ENCODE data around the gene VPS9D1. TPM values are rescaled to one million over a fixed set of nuclear protein-coding genes. Genes with fewer than 3 reads are reported as not detected.

VPS9D1 gene
- polyA plus RNA-seq, 3 donors = 1.2 to 29.7 (median 1.6) TPM

DNA sequence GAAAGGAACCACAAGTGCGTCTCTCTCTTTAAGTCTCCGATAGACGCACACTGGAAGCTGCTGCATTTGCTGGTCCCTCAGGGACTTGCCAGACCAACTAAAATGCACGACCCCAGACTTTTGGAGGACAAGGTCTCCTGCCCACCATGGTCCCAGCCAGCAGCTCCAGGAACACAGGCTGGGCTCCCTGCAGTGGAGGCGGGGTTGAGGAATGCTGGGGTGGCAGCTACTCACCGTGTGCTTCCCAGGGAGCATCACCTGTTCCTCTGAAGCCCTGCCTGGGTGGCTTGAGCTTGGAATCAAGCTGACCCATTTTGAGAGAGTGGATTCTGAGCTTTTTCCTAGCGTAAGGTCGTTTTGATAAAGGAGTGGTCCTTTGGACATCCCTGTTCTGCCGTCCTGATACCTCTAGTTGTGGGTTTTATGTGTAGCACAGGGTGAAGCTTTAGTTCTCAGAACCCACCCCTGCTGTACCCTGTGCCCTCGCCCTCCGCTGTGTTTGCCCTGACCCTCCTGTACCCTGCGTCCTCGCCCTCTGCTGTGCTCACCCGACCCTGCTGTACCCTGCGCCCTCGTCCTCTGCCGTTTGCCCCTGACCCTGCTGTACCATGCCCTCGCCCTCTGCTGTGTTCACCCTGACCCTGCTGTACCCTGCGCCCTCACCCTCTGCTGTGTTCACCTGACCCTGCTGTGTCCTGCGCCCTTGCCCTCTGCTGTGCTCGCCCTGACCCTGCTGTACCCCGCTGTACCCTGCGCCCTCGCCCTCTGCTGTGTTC, 11.6 kb upstream of the VPS9D1 start:
- Mint-ChIP-seq H3K4me3 (no peak overlapping the region), H3K27ac (peak overlapping the region in 5 of 7 donors; percentile 35 to 73 (median 70)), H3K27me3 (ENCODE audit: low read depth in 3 of 3) (peaks cover 0 to 4% (median 1%) of the 10 kb centered on the region in 3 donors), H3K36me3 (peaks cover 78 to 99% of the 10 kb centered on the region in 2 donors), H3K9me3 (peaks cover 0 to 2% (median 0%) of the 10 kb centered on the region in 7 donors), H3K4me1 (peaks cover 4% of the 10 kb centered on the region)
- DNase-seq = no peak
- H3K4me3 ChIP-seq (replicated peaks in 1 of 3; ENCODE audit: low read depth in 2 of 3, low read length in 3 of 3) = no peak overlapping the region
- WGBS (ENCODE audit: insufficient coverage) = 94% methylated on average over 19 of the region's 24 CpGs
- H3K36me3 ChIP-seq (replicated peaks in 1 of 2; ENCODE audit: control insufficient read depth in 1 of 2, insufficient read depth in 2 of 2, low read length in 2 of 2) = peaks cover 92 to 97% of the 10 kb centered on the region in 2 donors
- H3K4me2 ChIP-seq (replicated peaks; ENCODE audit: extremely low read depth, low read length, poor library complexity, severe bottlenecking) = no peak overlapping the region
- peaks cover 53% of the 10 kb centered on the region for H3K79me2 ChIP-seq (ENCODE audit: insufficient read depth, low read length)
- intact Hi-C loops (cut with micrococcal nuclease) = no loop called here
- no peaks in the 10 kb centered on the region for H3K9me3 ChIP-seq (replicated peaks in 1 of 2; ENCODE audit: control insufficient read depth in 1 of 2, insufficient read depth in 1 of 2, low read length in 2 of 2)
- H3K4me1 ChIP-seq (ENCODE audit: control insufficient read depth in 1 of 2, insufficient read depth in 2 of 2, low read length in 2 of 2) = no peaks in the 10 kb centered on the region
- no peak overlapping the region for H3K9ac ChIP-seq (ENCODE audit: insufficient read depth, low read length, poor library complexity, severe bottlenecking)
- H3K27ac ChIP-seq (ENCODE audit: low read depth in 1 of 2, low read length in 2 of 2) = peak overlapping the region in 1 of 2 donors; percentile 45
- H4K20me1 ChIP-seq (ENCODE audit: insufficient read depth, low read length) = peaks cover 99% of the 10 kb centered on the region
- H2AFZ ChIP-seq (ENCODE audit: insufficient read depth, low read depth, low read length, poor library complexity, severe bottlenecking) = no peak overlapping the region
- no peaks in the 10 kb centered on the region for H3K27me3 ChIP-seq (ENCODE audit: control insufficient read depth in 2 of 2, insufficient read depth in 2 of 2, low read length in 2 of 2)
- TF ChIP-seq, protein P1, sequence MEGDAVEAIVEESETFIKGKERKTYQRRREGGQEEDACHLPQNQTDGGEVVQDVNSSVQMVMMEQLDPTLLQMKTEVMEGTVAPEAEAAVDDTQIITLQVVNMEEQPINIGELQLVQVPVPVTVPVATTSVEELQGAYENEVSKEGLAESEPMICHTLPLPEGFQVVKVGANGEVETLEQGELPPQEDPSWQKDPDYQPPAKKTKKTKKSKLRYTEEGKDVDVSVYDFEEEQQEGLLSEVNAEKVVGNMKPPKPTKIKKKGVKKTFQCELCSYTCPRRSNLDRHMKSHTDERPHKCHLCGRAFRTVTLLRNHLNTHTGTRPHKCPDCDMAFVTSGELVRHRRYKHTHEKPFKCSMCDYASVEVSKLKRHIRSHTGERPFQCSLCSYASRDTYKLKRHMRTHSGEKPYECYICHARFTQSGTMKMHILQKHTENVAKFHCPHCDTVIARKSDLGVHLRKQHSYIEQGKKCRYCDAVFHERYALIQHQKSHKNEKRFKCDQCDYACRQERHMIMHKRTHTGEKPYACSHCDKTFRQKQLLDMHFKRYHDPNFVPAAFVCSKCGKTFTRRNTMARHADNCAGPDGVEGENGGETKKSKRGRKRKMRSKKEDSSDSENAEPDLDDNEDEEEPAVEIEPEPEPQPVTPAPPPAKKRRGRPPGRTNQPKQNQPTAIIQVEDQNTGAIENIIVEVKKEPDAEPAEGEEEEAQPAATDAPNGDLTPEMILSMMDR (IDR thresholded peaks at IDR 0.05) = no peak

GRCh38 chr16:89730610-89731234, 10.0 kb upstream of the VPS9D1 start:
- H3K27me3 ChIP-seq (ENCODE audit: control insufficient read depth in 2 of 2, insufficient read depth in 2 of 2, low read length in 2 of 2) = no peaks in the 10 kb centered on the region
- H3K27ac ChIP-seq (ENCODE audit: low read depth in 1 of 2, low read length in 2 of 2) = no peak overlapping the region
- H3K79me2 ChIP-seq (ENCODE audit: insufficient read depth, low read length) = peaks cover 68% of the 10 kb centered on the region
- H3K4me2 ChIP-seq (replicated peaks; ENCODE audit: extremely low read depth, low read length, poor library complexity, severe bottlenecking) = no peak overlapping the region
- peaks cover 74 to 95% of the 10 kb centered on the region in 2 donors for H3K36me3 Mint-ChIP-seq
- H3K9me3 Mint-ChIP-seq = peaks cover 0 to 2% (median 0%) of the 10 kb centered on the region in 7 donors
- no peaks in the 10 kb centered on the region for H3K4me1 ChIP-seq (ENCODE audit: control insufficient read depth in 1 of 2, insufficient read depth in 2 of 2, low read length in 2 of 2)
- no peak overlapping the region for H2AFZ ChIP-seq (ENCODE audit: insufficient read depth, low read depth, low read length, poor library complexity, severe bottlenecking)
- no peak for DNase-seq
- no peaks in the 10 kb centered on the region for H3K9me3 ChIP-seq (replicated peaks in 1 of 2; ENCODE audit: control insufficient read depth in 1 of 2, insufficient read depth in 1 of 2, low read length in 2 of 2)
- intact Hi-C loops (cut with micrococcal nuclease) = no loop called here
- H3K27me3 Mint-ChIP-seq (ENCODE audit: low read depth in 3 of 3) = peaks cover 0 to 4% (median 1%) of the 10 kb centered on the region in 3 donors
- no peak overlapping the region for H3K4me3 Mint-ChIP-seq
- no peak overlapping the region for H3K9ac ChIP-seq (ENCODE audit: insufficient read depth, low read length, poor library complexity, severe bottlenecking)
- H3K27ac Mint-ChIP-seq = peak overlapping the region in 1 of 7 donors; percentile 71
- H4K20me1 ChIP-seq (ENCODE audit: insufficient read depth, low read length) = peaks cover 99% of the 10 kb centered on the region
- H3K4me1 Mint-ChIP-seq = peaks cover 2% of the 10 kb centered on the region
- WGBS (ENCODE audit: insufficient coverage) = 93% methylated on average over 20 of the region's 22 CpGs
- no peak overlapping the region for H3K4me3 ChIP-seq (replicated peaks in 1 of 3; ENCODE audit: low read depth in 2 of 3, low read length in 3 of 3)
- TF ChIP-seq, protein P1 (IDR thresholded peaks at IDR 0.05) = no peak
- H3K36me3 ChIP-seq (replicated peaks in 1 of 2; ENCODE audit: control insufficient read depth in 1 of 2, insufficient read depth in 2 of 2, low read length in 2 of 2) = peaks cover 86 to 96% of the 10 kb centered on the region in 2 donors

All from CD14-positive monocyte (primary cell).